Mesenteric fat pad (tissue), 1 donor: ENCODE data around the gene ABCC5. TPM values are rescaled to one million over a fixed set of nuclear protein-coding genes. Genes with fewer than 3 reads are reported as not detected.
A peak's percentile ranks its signal among the peaks of the same experiment; 100 is the strongest.

Experiments used
- DNase-seq: peaks from one replicate; pipeline ENCODE4 v3.0.0-alpha.2; 2020; ENCODE audit warnings: low spot score
- total RNA-seq: library from RNA; stranded (reverse); fragmentation: NEBNext Ultra II Directional; extraction: Animal tissue kit (Norgen Biotek cat#: 25700); gene quantifications from one replicate; pipeline ENCODE4 v1.2.1, GENCODE V29; 2021
- donor health status: DM: yes; HTN: yes; CAD: no.

ABCC5 gene
- total RNA-seq, 1 donor from 2014 or later = 24.2 TPM

GRCh38 chr3:183927059-183927458, 90.6 kb downstream of the ABCC5 start:
- no peak for DNase-seq

DNA sequence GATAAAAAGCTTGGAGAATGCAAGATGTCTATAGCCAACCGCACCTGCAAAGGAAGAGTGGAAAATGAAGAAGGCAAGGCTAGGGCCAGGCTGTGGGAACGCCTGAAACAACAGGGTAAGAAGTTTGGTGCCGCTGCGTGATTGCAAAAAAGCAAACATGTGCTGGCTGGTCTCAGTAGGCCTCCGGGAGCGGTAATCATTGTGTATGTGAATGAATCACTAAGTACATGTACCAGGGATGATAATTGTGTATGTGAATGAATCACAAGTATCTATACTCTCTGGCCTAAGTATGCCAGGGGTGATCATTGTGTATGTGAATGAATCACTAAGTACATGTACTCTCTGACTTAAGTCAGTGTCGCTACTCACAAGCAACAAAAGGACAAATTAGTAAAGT, 92.7 kb downstream of the ABCC5 start:
- no peak for DNase-seq

DNA sequence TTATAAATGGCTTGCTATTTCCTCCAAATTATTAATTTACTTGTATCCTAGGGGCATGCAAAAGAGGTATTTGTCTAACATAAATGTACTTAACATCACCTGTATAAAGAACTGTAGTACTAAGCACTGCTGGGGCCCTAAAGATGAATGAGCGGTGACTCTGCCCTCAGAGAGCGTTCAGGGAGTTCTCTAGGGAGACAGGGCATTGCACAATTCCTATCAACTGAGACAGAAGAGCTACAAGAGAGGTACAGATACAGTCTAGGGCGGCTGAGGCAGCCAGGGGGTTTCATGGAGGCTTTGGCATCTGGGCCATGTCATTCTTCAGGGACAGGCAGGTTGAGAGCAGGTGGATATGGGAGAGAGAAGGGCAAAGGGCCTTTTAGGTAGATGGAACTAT, 93.1 kb downstream of the ABCC5 start:
- no peak for DNase-seq

DNA sequence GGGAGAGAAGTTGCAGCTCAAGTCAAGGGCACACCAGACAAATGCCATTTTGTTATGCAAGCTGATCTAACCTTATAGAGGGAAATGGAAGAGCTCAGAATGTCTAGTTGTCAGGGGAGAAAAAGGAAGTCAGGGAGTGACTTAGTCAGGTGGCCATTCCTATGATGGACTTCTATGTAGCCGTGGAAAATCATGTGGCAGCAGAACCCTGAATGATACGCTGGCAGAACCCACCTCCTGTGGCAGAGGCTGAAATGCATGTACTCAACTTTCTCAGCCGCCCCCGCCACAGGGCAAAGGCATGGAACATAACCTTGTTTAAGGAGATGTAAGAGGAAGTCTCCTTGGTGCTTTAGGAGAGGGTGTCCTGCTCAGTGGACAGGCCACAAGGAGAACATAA, 95.3 kb downstream of the ABCC5 start:
- DNase-seq = no peak

GRCh38 chr3:183921096-183921495, 96.6 kb downstream of the ABCC5 start:
- DNase-seq = no peak

DNA sequence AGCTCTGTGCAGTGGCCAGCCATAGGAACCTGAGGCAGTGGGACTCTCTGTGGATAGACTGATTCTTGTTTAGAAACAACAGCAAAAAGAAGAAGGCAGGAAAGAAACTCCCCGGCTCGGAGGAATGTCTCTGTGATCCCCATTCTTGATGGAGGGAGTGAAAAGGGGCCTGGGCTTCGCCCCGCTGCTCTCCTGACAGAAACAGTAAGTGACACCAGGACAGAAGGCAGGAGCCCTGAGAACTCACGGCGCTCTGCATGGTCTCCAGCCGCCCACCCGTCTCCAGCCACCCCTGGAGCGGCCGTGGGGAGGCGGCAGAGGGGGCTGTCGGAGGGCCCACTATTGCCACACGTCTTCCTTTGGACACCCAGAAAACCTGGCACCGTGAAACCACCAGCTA, 97.3 kb downstream of the ABCC5 start:
- DNase-seq = no peak

- no peak for DNase-seq
Measured at GRCh38 chr3:183918178-183918577, 99.5 kb downstream of the ABCC5 start.

GRCh38 chr3:183917776-183918175, 99.9 kb downstream of the ABCC5 start:
- no peak for DNase-seq

GRCh38 chr3:183914856-183915255, 102.8 kb downstream of the ABCC5 start:
- DNase-seq = no peak

- DNase-seq = no peak
Measured at GRCh38 chr3:183913580-183913920, 104.1 kb downstream of the ABCC5 start.

GRCh38 chr3:183912895-183913579, 104.6 kb downstream of the ABCC5 start:
- no peak for DNase-seq

GRCh38 chr3:183911763-183912506, 105.7 kb downstream of the ABCC5 start:
- no peak for DNase-seq

- DNase-seq = no peak
Measured at GRCh38 chr3:183911087-183911486, 106.6 kb downstream of the ABCC5 start.

DNA sequence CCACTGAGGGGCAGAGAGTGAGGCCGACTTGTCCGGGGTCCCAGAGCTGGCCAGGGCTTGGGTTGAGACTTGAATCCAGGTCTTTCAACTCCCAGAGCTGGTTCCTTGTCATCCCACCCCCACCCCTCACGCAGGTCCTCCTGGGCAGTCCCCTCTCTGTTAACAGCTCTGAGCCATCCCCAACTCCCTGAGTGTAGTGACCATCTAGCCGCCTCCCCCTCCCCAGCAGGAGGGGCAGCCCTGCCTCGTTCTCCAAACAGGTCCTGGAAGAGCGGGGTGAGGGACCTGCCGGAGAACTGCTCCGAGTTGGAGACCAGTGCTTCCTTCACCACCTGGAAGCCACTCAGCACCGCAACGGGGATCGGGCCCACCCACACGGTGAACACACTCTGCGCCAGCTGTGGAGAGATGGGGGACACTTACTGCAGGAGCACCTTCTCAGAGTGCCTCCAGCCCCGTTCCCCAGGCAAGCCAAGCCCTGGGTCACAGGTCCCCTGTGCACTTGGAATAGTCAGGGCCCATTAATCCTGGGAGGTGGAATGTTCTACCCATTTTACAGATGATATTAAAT, 108.6 kb downstream of the ABCC5 start:
- DNase-seq = no peak

DNA sequence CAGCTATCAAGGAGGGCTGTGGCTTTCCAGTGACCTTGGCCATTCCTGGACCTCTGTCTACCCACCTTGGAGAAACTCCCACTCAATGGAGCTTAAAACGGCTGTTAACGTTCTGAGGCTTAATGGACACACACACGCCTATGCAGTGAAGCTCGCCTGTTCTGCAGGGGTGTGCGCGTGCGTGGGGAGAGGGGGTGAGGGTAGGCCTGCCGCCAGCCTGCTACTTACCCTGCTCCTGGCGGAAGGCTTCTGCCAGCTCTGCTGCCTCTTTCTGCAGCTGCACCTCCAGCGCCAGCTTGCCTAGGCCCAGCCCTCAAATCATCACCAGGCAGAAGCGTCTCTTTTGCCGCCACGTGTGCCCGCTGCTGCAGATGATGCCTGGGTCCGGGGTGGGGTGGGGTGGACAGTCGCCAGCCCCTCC, 109.8 kb downstream of the ABCC5 start:
- no peak for DNase-seq

GRCh38 chr3:183907176-183907575, 110.5 kb downstream of the ABCC5 start:
- DNase-seq = no peak

GRCh38 chr3:183906234-183906921, 111.3 kb downstream of the ABCC5 start:
- no peak for DNase-seq

DNA sequence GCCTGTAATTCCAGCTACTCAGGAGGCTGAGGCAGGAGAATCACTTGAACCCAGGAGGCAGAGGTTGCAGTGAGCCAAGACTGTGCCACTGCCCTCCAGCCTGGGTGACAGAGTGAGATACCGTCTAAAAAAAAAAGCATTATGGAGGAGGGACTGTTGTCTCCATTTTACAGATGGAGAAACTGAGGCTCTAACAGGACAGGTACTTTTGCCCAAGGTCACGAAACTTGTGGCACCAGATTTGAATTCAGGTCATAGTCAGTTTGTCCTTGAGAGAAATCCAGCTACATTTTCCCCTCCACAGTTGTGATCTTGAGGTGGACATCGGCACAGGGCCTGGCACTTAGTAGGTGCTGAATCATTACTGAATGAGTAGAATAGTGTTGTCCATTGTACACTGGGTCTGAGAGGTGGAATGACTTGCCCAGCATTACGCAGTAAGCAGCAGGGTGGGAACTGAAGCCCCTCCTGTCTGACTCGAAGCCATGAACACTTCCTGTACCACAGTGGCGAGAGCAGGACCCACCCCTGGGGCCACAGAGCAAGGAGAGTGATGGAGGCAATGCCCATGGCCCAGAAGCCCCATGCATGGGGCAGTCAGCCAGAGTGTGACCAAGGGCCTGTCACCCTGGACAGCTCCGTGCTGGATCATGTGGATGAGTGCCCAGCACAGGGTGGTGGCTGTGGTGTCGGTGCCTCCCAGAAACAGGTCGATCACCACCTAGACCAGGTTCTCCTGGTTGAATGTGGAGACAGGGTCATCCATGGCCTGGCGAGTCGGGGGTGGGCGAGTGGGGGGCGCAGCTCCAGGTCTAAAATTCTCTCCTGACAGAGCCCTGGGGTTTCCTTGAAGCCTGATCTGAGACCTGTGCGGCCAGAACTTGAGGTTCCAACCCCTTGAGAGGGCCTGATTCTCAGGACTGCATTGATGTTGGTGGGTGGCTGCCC, 112.6 kb downstream of the ABCC5 start:
- DNase-seq = no peak

DNA sequence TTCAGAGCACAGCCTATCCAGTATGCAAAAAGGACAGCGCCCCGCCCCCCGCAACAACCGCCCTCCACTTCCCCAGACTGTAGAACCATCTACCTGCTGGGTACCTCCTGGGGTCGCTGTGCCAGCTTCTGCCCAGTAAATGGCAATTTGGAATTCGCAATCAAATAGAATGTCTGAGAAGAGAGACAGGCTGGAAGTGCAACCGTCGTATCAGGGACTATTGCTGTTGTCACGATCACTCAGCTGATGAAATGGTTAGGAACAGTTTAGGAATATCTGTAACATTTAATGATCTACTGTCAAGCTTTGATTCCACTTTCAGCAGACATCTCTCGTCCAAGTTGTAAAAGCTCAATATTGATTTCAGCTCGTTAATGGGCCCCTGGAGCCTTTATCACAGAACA, 119.7 kb downstream of the ABCC5 start:
- DNase-seq = peak; percentile 74

GRCh38 chr3:183897606-183898005, 120.1 kb downstream of the ABCC5 start:
- no peak for DNase-seq

GRCh38 chr3:183896610-183897009, 121.1 kb downstream of the ABCC5 start:
- DNase-seq = no peak
